Lower leg skin (tissue), 3 donors: ENCODE data around the gene GLG1.
"Not testable (repeated sequence)": the region's sequence is repeated elsewhere in the genome, so short reads cannot be mapped to it uniquely, and the experiment has no call there.

ENCODE experiments used
- POLR2A ChIP-seq, 2 donors: fragments of 450-650 bp; IDR thresholded peaks; one replicate each; pipeline ENCODE4 v1.6.1; 2016 to 2017; ENCODE audit warnings: antibody characterized with exemption in 2 of 2, mild to moderate bottlenecking in 1 of 2, moderate library complexity in 1 of 2
- TF ChIP-seq, protein P1 (sequence below), 3 donors: fragments of 450-650 bp; IDR thresholded peaks; one replicate each; pipeline ENCODE4 v1.5.1; 2016; ENCODE audit warnings: antibody characterized with exemption in 3 of 3, mild to moderate bottlenecking in 3 of 3, moderate library complexity in 2 of 3

DNA sequence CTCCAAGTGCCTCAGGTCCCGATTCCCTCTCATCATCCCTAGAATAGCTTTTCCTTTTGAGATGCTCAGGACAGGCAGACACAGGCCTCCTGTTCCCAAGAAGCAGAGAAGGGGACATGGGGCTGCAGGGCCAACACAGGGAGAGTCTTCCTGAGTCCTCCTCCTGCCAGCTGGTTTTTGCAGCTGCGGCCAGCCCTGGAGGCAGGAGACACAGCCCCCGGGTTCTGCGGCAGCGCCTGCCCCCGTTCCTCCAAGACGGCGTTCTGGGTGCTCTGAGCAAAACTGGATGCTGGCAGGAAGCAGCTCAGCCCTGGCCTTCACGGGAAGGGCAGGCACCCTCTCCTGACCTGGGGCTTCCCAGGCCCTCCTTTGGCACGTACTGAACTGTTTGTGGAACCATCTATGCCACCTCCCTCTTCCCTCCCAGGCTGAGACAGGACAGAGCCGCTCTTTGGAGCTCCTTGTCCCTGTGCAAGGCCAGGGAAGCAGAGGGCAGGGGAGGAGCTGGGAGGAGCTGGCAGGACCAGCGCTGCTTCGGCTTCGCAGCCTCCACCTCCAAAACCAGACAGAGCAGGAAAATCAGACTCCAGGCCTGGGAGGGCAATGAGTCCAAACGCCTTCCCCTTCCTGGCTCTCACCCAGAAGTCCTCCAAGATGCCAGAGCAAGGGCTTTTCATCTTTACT, 208.6 kb downstream of the GLG1 start:
- TF ChIP-seq POLR2A (IDR thresholded peaks at IDR 0.05): not testable (repeated sequence)
- TF ChIP-seq, protein P1, sequence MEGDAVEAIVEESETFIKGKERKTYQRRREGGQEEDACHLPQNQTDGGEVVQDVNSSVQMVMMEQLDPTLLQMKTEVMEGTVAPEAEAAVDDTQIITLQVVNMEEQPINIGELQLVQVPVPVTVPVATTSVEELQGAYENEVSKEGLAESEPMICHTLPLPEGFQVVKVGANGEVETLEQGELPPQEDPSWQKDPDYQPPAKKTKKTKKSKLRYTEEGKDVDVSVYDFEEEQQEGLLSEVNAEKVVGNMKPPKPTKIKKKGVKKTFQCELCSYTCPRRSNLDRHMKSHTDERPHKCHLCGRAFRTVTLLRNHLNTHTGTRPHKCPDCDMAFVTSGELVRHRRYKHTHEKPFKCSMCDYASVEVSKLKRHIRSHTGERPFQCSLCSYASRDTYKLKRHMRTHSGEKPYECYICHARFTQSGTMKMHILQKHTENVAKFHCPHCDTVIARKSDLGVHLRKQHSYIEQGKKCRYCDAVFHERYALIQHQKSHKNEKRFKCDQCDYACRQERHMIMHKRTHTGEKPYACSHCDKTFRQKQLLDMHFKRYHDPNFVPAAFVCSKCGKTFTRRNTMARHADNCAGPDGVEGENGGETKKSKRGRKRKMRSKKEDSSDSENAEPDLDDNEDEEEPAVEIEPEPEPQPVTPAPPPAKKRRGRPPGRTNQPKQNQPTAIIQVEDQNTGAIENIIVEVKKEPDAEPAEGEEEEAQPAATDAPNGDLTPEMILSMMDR (IDR thresholded peaks at IDR 0.05): not testable (repeated sequence)
